ENCODE results near the gene NDUFB11. TPM values are rescaled to one million over a fixed set of nuclear protein-coding genes. Genes with fewer than 3 reads are reported as not detected.

The NDUFB11 gene
- total RNA-seq: 35.3 and 44.1 TPM in 2 replicates

DNA sequence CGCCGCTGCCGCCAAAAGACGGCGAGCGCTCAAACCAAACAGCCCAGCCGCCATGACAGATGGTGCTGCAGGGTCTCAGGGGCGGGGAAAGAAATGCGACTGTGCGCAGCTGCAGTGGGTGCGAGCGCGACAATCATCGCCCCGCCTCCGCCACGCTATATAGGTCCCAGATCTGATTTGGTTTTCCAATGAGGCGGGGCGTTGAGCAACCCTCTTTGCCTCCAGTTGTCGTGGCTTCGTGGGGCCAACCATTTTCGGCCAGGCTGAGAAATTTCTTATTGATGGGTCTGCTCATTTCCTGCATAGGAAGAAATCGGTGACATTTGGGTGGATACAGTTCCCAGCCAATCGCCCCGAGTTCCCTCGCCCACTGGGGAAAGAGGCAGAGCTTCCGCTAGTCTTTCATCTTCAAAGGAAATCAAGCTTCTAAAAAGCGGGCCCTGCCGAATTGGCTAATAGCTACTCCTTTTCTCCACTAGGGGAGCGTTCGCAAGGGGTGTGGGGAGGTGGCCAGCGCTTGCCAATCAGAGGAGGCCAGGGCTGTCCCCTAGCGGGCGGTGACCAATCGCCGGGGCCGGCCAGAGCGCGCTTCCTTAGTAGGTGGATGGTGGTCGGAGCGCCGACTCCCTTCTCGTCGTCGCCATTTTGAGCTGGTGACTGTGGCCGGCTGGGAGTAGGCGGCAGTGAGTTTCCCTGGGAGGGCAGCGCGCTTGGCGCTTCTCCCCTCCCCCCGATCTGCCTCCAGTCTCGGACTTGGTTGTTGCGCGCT lies at the start of gene NDUFB11, which contains the start of gene RBM10:
Gene NDUFB11 (minus strand): TSS at position 77 of the 769 bp plus-strand sequence. CDS start 23 bp downstream, at position 54.
Gene RBM10 (plus strand): TSS at position 596 of the 769 bp plus-strand sequence. CDS start 2,261 bp downstream, outside the sequence.
- peak; percentile 84 for DNase-seq (ENCODE audit: low read depth)

DNA sequence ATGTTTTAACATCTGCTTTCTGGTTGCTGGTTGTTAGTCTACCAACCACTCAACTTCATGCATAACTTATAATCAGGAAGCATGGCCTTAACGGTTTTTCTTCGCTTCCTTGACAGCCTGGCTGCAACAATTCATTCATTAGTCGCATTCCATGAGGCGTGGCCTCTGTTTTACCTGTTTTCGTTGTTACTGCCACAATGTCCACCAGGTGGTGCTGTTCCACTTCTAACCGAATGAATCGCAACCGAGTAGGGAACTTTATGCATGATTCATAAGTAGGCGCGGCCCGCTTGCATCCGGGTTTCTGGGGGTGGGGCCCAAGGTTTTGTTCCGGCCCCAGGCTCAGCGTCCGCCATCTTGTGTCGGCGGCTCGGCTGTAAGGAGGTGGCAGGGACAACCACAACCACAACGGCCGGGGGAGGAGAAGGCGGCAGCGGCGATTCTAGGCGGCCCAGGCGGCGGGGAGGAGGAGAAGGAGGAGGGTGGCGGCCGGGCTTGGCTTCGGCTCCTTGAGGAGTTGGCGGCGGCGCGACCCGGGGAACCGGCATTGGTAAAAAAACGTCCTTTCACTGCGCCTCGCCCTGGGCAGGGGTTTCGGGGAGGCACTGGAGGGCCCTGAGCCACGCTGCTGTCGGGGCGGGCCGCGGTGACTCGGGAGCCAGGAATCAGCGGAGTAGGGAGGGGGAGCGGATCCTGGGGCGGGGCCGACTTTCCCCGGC lies 49.1 kb upstream of the NDUFB11 start, which contains the start of gene UBA1:
Gene UBA1 (plus strand): TSS at position 355 of the 719 bp plus-strand sequence. CDS start 4,974 bp downstream, outside the sequence.
- peak; percentile 92 for DNase-seq (ENCODE audit: low read depth)

DNA sequence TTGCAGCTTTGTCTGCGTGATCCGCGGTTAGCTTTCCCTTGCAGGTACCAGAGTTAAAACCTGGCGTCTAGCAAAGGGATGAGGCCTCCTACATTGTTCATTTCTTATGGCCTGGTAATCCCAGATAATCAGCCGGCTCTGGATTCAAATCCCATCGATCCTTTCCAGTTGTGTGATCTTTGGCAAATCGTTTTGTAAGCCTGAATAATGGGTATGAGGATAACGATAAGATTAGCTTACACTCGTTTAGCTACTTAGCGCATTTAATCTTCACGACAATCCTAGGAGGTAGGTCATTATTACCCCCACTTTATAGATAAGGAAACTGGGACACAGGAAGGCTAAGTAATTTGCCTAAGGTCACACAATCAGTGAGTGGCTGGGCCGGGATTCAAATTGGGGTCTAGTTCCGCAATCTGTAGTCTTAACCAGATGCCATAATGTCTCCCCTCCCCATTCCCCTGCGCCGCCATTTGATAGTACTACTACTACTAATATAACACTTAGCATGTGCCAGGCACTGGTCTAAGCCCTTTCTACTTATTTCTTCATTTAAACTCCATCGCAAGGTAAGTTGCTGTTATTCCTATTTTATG lies 47.4 kb upstream of the NDUFB11 start:
- no peak for DNase-seq (ENCODE audit: low read depth)

DNA sequence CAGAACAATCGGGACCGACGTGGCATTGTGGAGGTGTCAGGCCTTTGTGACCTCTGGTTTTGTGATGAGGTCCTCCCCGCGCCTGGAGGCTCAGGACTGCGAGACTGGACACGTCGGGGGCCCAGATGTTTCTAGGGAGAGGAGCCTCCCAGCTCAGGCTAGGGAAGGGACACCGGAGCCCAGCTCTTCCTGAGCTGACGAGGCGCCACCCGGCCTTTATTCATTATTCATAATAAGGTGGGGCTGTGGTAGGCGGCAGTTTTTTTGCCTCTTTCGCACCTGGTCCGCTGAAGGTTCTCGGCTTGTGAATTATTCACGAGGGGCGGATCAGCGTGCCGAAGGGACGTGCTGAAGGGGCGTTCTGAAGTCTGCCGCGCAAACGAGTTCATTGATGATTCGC lies 46.8 kb upstream of the NDUFB11 start:
- no peak for DNase-seq (ENCODE audit: low read depth)

DNA sequence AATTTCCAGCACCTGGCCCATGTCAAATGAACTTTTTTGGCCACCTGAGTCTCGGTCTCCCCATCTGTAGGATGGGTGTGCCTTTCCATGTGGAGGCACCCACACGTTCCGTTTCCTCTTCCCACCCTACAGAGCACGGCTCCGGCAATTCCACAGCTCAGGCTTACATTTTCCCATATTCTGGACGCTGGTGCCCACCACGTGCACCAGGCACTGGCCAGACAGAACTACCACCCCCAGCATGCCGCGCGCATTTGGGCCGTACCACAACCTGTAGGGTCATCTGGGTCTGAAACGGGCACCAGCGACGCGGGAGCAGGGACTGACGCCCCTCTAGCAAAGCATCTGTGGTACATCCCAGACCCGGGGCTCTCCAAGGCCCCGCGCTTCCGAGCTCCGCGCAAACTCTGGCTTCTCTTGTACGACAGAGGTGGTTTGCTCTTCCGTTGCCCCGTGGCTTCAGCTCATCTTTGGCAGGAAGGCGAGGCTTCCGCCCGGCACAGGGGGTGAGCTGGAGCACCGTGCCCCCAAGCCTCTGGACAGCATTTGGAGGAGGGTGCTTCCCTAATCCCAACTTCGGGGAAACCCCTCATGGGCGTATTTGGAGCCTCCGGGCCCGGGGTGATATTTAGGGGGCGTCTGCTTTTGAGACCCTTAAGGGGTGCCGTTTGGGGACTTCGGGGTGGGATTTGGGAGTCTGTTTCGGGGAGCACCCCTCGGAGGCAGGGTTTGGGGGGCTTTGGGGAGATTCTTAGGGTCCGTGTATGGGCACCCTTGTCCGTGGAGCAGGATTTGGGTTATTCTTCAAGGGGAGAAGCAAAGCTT lies 46.2 kb upstream of the NDUFB11 start:
- DNase-seq (ENCODE audit: low read depth): peak; percentile 74

DNA sequence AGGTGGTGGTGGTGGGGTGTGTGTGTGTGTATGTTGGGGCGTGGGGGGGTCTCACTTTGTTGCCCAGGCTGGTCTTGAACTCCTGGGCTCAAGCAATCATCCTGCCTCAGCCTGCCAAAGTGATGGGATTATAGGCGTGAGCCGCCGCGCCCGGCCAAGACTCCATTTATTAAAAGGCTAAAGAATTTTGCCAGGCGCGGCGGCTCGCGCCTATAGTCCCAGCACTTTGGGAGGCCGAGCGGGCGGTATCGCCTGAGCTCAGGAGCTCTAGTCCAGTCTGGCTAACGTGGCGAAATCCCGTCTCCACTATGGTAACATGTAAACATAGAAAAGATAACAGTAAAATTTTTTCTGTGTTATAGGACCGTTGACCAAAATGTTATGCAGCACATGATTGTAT lies 45.4 kb upstream of the NDUFB11 start:
- no peak for DNase-seq (ENCODE audit: low read depth)

DNA sequence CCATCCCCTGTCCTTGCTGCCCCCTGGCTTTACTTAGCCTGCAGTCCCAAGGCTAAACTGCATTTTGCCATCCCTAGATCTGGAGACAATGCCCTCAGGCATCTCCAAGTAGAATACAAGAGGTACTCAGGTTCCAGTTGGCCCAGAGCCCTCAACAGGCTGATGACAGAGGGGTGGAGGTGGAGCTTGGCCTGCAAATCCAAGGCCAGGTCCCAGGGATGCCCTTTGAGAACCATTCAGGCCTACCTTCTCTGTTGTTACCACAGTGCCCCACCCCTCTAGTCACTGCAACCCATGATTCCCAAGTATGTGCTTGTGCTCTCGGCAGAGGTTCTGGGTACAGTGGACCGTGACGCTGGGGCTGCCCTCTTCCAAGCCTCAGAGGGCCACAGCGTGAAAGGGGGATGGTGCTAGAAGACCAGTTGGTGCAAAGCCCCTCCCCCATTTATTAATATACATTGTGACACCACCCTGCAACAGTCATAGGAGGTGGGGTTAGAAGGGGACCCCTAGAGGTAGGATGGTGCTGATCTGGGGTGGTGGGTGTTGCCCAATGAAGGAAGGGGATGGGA lies 42.7 kb upstream of the NDUFB11 start:
- DNase-seq (ENCODE audit: low read depth): peak; percentile 77

DNA sequence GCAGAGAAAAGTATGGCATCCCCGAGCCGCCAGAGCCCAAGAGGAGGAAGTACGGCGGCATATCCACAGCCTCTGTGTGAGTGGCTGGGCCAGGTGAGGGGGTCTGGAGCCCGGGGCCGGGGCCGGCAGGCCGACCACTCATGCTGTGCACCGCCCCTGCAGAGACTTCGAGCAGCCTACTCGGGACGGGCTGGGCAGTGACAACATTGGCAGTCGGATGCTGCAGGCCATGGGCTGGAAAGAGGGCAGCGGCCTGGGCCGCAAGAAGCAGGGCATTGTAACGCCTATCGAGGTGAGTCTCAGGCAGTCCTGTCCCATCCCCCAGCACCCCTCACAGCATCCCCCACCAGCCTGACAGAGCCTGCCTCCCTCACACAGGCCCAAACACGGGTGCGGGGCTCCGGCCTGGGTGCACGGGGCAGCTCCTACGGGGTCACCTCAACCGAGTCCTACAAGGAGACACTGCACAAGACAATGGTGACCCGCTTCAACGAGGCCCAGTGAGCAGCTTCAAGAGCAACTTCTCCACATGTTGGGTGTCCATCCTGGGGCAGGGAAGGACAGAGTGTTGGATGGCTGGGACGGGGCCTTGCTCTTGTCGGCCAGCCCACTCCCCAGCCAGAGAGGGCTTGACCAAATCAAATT lies 41.7 kb upstream of the NDUFB11 start:
- no peak for DNase-seq (ENCODE audit: low read depth)

DNA sequence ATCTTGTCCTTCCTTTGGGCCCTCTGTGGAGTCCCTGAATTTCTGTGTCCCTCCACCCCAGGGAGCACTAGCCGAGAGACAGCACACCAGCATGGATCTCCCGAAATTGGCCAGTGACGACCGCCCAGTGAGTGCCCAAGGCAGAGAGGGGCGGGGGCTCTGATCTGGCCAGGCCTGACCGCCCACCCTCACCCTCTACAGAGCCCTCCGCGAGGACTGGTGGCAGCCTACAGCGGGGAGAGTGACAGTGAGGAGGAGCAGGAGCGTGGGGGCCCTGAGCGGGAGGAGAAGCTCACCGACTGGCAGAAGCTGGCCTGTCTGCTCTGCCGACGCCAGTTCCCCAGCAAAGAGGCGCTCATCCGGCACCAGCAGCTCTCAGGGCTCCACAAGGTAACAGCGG lies 40.7 kb upstream of the NDUFB11 start:
- no peak for DNase-seq (ENCODE audit: low read depth)

DNA sequence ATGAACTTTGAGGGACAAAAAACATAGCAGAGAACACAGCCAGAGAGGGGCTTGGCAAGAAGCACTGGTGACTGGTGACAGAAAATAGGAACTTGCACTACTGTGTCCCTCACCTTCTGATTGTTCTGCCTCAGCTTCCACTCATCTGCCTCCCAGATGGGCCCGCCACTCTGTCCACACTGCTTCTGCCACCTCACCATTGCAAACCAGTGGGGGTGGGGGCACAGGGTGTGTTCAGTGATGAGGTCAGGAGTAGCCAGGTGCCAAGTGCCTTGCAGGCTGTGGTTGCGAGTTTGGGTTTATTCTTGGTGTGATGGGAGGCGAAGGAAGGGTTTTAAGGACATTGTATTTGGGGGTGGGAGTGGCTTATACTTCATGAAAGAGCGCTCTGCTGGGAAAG lies 40.0 kb upstream of the NDUFB11 start:
- no peak for DNase-seq (ENCODE audit: low read depth)

DNA sequence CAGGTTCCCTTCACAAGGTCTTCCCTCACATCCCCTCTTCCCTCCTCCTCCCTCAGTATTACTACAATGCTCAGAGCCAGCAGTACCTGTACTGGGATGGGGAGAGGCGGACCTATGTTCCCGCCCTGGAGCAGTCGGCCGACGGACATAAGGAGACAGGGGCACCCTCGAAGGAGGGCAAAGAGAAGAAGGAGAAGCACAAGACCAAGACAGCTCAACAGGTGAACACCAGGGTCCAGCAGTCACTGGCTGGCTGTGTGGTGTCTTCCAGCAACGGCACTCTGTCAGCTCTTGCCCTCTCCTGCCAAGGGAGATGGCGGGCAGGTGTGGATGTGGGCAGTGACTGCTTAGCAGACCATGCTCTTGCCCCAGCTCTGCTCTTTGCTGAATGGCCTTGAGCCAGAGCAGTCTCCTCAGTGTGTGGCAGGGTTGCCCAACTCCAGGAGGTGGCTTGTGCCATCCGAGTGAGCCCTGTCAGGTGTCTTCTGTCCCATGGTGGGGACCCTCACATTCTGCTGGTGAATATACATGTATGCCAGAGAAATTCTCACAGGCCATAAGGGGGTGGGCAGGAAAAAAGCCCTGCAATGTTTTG lies 37.7 kb upstream of the NDUFB11 start:
- DNase-seq (ENCODE audit: low read depth): no peak

DNA sequence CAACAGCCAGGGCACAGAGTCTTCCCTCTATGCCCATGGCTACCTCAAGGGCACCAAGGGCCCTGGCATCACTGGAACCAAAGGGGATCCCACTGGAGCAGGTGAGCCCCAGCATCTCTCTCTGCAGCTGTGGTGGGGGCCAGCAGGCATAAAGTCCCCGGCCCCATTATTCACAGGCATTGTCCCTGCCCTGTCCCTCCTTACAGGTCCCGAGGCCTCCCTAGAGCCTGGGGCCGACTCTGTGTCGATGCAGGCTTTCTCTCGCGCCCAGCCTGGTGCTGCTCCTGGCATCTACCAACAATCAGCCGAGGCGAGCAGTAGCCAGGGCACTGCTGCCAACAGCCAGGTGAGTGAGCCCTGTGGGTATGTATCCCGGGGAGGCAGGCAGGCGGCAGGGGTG lies 36.8 kb upstream of the NDUFB11 start:
- DNase-seq (ENCODE audit: low read depth): no peak

DNA sequence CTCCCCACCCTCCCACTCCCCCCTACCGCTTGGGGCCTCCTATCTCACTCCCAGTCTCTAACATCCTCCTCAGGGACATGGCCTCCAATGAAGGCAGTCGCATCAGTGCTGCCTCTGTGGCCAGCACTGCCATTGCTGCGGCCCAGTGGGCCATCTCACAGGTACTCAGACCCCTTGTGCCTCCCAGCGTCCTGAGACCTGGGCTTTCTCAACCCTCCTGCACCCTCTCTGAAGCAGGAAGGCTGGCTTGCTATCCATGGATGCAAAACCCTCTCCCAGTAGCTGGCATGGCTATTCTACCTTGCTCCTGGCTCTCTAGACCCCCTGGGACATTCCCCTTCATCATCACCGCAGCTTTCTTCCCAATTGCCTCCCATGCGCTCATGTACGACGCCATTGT lies 35.8 kb upstream of the NDUFB11 start:
- no peak for DNase-seq (ENCODE audit: low read depth)

DNA sequence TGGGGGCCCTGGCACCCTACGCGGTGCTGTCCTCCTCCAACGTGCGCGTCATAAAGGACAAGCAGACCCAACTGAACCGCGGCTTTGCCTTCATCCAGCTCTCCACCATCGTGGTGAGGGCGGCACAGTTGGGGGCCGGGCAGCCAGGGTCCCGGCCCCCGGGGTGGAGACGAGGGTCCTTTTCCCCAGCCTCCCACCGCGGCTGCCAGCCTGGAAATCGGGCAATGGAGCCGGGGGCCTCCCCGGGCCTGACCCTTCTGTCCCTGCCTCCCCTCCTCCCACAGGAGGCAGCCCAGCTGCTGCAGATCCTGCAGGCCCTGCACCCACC lies 35.4 kb upstream of the NDUFB11 start:
- DNase-seq (ENCODE audit: low read depth): no peak

DNA sequence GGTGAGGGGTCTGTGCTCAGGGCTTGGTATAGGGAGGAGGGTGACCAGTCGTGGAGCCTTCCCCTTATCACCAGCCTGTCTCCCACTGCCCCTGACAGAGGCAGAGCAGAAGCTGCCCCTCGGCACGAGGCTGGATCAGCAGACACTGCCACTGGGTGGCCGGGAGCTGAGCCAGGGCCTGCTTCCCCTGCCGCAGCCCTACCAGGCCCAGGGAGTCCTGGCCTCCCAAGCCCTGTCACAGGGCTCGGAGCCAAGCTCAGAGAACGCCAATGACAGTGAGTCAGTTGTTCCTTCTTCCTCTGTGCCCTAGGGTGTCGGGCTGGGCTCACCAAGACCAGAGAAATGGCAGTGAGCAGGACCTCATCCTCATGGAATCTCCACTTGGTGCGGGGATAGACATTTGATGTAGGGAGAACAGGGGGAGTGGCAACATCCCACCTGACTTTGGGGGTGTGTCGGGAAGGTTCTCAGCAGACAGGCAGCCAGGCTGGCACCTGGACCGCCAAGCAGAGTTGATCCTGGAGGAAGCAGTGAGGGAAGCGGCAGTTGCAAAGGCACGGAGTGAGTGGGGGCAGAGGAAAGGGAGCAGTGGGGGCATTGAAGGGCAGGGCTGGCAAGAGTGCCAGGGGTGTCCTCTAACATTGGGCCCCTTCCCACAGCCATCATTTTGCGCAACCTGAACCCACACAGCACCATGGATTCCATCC lies 34.9 kb upstream of the NDUFB11 start:
- DNase-seq (ENCODE audit: low read depth): no peak

DNA sequence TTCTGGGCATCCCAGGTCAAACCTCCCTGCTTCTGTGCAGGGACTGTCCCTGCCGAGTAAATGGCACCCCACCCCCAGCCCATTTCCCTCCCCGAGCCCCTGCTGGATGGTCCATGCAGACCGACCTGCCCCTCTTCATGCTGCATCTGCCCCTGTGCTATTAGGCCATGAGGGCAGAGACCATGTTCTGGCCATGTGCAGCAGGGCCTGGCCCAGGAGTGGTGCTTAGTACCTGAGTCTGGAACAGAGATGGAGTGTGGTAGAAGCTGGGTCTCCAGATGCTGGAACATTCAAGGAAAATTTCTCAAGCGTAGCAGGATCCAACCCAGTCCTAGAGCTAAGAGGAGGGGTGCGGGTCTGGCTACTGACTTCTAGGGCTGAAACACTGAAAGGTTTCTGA lies 33.8 kb upstream of the NDUFB11 start:
- no peak for DNase-seq (ENCODE audit: low read depth)

DNA sequence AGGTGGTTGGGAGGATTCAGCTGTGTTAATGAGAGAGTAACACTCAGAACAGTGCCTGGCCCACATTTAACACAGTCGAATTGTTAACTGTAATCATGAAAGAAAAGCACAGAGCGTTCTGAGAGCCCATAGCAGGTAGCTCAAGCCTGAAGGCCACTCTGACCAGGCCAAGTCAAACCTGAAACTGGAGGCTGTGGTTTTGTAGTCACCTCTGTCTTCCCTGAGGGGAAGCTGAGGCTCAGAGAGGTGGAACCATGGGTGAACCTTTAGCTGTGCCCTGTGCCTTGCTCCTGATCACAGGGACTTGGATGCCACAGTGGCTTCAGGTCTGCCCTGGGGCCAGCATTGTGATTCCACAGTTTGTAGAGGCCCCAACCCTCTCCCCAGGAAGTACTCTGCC lies 32.6 kb upstream of the NDUFB11 start:
- no peak for DNase-seq (ENCODE audit: low read depth)

DNA sequence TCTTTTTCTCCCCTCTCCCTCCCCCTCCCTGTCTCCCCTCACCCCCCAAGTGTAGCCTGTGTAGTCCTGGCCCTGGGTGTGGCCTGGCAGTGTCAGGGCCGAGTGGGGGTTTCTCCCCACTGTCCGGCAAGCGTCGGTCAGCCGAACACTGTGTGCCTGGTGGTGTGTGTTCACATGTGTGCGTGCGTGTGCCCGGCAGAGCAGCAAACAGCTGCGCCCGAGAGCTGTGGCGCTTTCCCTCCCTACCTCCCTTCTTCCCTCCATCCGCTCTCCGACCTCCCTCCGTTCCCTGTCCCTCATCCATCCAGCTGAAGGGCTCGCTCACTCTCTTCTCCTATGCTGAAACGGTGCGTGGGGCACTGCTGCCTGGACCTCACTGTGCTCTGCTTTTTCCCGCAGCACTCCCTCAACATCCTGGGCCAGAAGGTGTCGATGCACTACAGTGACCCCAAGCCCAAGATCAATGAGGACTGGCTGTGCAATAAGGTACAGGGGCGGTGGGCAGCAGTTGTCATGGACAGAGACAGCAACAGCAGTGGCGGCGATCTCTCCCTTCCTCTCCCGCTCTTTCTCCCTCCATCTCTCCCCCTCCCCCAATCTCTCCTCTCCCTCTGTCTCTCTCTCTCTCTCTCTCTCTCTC lies 31.7 kb upstream of the NDUFB11 start:
- no peak for DNase-seq (ENCODE audit: low read depth)

DNA sequence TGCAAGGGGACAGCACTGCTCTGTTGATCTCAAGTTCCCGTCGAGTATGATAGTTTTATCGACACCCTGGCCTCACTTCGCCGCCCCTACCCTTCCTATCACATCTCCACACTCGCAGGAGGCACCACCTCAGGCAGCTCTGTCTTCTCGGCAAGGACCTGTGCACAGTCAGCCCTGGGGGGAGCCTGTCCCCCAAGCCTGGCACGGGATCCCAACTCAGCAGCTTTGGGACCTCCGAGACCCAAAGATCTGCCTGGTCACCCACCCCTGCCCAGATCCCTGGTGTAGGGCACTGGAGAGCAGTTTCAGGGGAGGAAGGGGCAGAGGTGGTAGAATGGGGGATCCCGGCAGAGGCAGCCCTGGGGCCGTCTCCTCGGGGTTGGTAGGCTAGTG lies 31.1 kb upstream of the NDUFB11 start:
- DNase-seq (ENCODE audit: low read depth): no peak
